Activated CD8-positive, alpha-beta memory T cell treated with anti-CD3 and anti-CD28 coated beads, Interleukin-2, amount 50 U/mL, for 1 hour (primary cell): ENCODE measurements around the gene PIK3CB.

ENCODE experiments used
- DNase-seq: peaks from one replicate; pipeline ENCODE4 v3.0.0-alpha.2; 2020; ENCODE audit errors: extremely low read depth

PIK3CB gene

DNA sequence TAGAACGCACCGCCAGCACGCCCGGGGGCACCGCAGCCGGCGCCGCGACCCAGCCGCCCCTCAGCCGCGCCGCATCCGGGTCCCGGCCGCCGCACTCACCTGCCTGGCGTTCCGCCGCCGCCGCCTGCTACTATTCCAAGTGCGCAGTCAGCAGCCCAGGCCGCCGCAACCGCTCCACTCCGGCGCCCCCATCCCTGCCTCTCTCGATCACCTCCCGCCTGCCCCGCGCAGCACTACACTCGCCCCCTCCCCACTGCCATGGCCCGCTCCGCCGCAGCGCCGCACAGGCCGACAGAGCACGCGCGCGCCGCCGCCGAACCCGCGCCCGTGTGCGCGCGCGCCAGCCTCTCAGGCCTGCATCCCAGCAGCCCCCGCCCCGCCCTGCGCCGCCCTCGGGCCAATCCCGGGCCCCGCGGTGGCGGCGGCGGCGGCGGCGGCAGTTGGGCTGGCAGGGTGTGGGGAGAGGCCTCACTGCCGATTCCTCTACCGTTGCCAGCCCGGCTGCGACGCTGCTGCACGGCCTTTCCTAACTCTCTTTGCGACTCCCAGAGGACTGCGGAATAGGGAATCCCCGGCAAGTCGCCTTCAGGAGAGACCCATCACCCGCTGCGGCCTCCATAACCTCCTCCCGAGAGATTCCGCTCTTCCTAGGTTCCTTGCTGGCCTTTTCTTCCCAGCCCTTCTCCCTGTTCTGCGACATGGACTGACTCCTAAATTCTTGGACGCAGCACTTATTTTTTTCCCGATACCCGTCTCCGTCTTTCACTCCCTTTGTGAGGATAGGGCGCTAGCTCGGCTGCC, at the start of gene PIK3CB:
TSS of gene PIK3CB (minus strand) at position 333 of the 801 bp plus-strand sequence. CDS start 75,585 bp downstream, outside the sequence.
- DNase-seq, result peak; percentile 58

DNA sequence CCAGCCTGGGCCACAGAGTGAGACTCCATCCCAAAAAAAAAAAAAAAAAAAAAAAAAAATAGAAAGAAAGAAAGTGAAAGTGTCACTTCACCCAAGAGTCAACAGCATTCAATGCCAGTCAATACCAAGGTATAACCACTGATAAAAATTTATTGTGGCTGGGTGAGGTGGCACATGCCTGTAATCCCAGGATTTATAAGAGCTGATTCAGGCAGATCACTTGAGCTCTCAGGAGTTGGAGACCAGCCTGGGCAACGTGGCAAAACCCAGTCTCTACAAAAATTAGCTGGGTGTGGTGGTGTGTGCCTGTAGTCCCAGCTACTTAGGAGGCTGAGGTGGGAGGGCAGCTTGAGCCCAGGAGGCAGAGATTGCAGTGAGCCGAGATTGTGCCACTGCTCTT, 46.5 kb upstream of the PIK3CB start:
- no peak for DNase-seq

DNA sequence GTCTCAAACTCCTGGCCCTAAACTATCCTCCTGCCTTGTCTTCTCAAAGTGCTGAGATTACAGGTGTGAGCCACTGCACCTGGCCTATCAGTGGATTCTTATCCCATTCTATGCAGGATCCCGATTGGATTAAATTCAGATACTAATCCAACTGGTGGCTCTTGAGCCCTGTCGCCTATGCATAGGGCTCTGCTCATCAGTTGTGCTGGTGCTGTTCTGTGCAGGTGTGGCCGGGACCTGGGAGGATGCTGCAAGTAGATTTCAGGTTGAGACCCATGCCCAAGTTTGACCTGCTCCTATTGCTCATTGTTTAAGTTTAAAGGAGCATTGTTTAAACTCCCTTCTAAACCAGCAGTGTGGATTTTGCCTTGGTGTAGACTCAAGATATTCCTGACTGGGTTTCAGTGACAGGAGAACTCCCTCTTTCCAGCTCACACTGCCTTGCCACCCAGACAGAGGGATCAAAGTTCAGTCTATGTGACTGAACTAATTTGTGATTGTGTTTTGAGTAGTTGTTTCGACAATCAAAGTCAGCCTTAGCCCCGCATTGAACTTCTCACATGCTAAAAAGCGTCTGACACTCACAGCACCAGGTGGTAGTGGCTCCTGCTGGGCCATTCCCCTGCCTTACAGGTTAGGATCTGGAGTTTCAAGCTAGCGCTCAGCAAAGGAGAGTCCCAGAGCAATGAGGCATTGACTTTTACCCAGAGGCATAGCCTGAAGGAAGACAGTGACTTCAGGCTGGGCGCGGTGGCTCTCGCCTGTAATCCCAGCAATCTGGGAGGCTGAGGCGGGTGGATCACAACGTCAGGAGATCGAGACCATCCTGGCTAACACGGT, 45.0 kb upstream of the PIK3CB start:
- no peak for DNase-seq

DNA sequence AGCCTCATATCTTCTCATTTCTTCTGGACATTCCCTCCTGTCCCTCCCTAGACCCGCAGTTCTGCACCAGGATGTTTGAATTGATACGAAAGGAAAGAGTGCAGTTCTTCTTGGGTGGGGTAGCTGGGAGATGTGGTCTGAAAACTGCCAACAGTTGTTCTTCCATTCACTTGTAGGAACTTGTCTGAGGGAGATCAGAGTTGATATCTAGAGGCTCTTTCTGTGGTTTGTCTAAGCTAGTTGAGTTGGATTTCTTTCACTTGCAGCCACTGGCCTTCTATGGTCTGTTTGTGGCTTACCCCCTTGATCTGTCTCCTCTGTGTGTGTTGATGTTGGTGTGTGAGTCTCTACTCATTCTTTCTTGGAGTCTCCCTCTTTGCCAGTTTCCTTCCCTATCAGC, 42.5 kb upstream of the PIK3CB start:
- DNase-seq, result no peak

DNA sequence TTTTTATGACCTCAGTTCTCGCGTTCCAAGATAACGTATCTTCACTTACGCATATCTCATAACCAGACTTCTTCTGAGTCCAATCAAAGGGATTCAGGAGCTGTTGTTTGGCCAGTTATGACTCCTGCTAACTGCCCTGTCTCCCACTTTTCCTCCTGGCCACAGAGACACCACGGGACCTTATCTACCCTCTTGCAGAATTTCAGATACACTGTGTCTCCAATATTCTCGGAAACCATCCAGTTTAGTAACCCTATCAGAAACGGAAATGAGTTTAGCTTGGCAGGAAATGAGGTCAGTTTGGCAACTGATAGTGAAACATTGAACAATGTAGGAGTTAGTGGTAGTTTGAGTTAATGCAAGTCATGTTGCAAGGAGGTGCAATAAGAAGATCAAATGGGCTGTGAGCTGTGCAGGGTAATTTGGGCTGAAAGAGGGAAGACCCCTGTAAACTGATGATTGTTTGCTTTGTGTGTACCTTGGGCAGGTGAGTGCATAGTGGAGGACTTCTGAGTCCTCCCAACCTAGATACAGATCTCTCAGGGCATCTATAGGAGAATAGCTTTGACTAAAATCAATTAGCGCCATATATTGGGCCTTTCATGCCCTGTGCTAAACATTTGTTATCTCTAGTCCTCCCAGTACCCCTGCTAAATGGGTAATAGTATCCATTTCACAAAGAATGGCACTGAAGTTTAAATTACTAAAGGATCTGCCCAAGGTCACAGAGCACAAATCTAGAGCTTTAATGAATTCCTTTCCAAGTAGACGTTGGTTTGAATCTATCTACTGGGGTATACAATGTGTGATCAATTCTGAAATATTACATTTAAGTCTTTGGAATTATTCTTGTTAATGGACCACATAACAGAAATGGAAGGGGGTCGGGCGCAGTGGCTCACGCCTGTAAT, 41.3 kb upstream of the PIK3CB start:
- DNase-seq, result no peak

DNA sequence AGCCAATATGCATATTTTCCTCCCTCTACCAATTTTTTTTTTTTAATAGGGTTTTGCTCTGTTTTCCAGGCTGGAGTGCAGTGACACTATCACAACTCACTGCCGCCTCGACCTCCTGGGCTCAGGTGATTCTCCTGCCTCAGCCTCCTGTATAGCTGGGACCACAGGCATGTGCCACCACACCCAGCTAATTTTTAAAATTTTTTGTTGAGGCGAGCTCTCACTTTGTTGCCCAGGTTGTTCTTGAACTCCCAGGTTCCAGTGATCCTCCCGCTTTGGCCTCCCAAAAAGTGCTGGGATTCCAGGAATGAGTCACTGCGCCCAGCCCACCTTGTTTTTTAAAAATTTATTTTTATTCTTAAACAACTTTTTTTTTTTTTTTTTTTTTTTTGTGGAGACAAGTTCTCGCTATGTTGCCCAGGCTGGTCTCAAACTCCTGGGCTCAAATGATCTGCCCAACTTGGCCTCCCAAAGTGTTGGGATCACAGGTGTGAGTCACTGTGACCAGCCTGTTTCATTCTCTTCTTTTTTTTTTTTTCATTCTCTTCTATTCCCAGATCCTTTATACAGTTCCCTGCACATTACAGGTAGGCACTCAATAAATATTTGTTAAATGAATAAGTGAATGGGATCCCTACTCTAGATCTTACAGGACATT, 40.5 kb upstream of the PIK3CB start:
- DNase-seq, result no peak

DNA sequence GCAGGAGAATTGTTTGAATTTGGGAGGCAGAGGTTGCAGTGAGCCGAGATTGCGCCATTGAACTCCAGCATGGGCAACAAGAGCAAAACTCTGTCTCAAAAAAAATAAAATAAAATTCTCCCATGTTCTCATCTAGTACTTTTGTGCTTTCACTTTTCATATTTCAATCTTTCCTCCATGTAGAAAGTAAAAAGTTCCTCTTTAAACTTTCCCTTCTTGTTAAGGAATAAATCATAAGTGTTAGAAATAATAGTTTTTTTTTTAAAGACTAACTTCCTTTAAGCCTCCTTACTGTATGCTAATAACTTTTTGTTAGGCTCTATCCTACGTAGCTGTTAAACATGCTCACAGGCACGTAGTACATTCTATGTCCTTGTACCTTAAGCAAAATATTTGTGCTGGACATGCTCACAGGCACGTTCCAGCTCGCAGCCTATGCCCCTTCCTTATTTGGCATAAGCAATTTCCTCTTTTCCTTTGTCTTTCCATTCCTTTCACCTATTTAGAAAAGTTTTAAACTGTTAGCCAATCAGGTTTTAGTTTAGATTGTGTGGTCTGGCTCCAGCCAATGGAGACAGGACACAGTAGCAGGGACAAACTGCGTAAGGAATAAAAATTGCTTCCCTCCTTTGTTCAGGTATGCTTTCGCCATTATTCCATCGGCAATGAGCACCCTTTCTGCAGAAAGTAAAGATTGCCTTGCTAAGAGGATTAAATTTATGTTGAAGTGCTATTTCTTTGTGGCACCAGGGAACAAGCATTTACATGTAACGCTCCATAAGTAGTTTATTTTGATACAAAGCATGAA, 38.9 kb upstream of the PIK3CB start:
- DNase-seq, result no peak

DNA sequence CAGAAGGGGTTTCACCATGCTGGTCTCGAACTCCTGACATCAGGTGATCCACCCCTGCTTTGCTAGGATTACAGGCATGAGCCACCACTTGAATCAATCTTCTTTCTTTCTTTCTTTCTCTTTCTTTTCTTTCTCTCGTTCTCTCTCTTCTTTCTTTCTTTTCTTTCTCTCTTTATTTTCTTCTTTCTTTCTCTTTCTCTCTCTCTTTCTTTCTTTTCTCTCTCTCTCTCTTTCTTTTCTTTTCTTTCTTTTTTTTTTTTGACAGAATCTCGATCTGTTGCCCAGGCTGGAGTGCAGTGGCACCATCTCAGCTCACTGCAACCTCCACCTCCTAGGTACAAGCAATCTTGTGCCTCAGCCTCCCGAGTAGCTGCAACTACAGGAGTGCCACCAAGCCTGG, 37.9 kb upstream of the PIK3CB start:
- DNase-seq, result no peak

DNA sequence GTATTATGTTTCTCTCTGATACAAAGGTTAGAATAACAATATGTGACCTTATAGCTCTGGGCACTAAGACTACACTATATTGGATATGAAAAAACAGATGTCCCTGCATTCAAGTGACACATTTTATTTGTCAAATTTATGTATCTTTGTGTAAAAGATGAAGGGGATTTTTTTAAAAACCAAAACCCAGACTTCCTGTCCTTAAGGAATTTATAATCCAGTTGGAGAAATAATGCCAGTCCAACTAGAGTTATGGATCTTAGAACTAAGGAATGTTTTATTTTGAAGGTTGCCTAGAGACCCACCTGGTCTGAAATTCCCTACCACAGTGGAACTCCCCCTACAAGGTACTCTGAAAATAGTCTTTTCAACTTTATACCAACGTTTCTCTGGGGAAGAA, 33.3 kb upstream of the PIK3CB start:
- no peak for DNase-seq

DNA sequence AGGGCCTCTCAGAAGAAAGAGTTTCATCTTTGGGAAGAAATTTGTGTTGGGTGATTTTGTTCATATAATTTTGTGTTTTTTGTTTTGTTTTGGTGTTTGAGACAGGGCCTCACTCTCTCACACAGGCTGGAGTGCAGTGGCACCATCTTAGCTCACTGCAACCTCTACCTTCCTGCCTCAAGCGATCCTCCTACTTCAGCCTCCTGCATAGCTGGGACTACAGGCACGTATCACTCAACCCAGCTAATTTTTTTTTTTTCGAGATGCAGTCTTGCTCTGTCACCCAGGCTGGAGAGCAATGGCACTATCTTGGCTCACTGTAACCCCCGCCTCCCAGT, 29.0 kb upstream of the PIK3CB start:
- no peak for DNase-seq

DNA sequence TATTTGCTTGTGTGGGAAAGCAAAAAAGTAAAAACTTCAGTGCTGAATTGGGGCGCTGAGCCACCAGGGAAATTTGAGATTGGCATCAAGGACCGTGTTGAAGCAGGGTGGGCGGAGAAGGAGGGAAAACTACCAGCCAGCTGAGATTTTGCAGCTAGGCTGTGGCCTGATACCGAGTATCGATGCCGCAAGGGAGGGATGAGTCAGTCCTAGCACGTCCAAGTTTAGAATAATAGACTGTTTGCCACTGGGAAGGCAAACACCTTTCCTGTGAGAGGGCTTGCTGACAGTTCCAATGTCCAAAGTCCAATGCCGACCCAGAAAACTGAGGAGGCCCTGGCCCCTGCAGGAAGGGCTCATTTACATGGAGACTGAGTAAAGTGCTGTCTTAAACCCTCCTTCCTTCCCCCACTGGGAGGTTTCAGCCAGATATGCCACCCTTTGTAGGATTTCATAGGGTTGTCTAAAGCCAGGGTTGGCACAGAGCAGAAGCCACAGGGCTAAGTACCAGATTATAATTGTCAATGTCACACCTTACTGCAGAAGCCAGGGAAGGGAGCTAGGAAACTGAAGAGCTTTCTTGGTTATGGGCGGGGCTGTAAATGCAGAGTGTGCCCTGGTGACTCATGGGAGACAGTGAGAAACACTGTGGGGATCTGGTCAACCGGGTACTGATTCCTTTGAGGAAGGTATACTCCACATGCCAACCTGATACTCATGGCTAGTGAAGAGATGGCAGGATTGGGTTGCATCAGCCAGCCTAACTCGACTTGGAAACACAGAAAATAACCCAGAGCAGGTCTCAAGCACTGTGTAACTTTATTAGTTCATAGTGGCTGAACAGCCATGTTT, 28.4 kb upstream of the PIK3CB start:
- no peak for DNase-seq

DNA sequence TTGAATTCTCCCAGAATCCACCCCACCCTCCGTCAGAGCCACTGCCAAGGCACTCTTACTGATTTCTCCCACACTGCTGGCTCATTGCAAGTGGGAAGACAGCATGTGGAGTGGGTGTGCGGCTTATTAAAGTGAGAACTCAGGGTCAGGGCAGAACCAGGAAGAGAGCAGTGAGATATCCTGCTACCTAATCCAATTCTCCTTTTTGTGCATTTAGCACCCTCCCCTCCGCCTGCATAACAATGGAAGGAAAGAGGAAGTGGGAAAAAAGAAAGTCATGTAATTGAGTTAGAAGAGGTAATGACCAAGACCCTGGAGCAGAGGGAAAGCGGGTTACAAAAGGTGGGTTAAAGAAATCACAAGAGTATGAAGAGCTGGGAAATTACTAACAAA, 27.8 kb upstream of the PIK3CB start:
- DNase-seq, result no peak

DNA sequence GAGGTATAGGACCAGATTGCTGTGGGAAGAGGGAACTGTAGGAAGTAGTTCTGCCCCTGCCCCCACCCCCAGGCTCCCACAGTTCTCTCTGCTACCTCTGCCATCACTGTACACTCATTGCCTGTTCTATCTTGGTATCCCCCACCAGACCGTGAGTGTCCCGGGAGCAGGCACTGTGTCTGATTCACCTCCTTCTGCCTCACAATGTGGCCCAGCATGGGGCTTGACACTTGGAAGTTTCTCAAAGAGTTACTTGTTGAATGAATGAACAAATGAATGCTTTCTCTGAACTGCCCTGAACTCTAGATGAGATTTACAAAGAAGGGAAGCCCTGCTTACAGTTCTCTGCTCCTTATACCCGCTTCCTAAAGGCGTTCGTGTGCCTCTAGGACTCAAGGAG, 27.1 kb upstream of the PIK3CB start:
- no peak for DNase-seq

DNA sequence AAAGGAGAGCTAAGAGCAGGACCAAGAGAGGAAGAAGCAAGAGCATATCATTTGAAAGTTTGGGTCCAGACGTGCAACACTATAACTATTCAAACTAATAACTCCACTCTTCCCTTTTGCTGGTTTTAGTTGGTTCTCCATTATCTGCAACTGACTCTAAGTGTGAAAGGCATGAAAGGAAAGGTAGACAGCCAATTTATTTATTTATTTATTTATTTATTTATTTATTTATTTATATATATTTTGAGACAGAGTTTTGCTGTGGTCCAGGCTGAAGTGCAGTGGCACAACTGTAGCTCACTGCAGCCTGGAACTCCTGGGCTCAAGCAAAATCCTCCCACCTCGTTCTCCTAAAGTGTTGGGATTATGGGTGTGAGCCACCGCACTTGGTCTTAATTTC, 22.1 kb upstream of the PIK3CB start:
- DNase-seq, result no peak

DNA sequence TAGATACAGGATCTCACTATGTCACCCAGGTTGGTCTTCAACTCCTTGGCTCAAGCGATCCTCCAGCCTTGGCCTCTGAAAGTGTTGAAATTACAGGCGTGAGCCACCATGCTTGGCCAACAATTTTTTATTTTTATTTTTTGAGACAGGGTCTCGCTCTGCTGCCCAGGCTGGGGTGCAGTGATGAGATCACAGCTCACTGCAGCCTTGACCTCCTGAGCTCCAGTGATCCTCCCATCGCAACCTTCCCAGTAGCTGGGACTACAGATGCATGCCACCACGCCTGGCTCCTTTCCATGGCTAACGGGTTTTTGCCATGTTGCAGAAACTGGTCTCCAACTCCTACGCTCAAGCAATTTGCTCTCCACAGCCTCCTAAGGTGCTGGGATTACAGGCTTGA, 20.2 kb upstream of the PIK3CB start:
- DNase-seq, result no peak

DNA sequence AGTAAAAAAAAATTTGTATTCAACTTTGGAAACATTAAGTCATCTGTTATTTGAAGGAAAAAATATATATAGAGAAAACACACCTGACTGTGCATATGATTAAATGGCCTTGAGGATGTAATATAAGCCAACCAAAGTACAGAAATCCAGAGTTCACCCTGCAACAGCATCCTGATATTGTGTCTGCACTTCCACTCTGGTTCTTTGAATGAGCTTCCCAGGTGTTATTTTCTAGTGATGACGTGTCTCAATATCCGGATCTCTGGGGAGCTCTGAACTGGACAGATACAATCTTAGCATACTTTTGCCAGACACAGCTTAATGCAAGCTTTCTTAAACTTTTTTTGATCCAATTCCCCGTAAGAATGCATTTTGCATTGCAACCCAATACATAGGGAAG, 19.5 kb upstream of the PIK3CB start:
- no peak for DNase-seq

DNA sequence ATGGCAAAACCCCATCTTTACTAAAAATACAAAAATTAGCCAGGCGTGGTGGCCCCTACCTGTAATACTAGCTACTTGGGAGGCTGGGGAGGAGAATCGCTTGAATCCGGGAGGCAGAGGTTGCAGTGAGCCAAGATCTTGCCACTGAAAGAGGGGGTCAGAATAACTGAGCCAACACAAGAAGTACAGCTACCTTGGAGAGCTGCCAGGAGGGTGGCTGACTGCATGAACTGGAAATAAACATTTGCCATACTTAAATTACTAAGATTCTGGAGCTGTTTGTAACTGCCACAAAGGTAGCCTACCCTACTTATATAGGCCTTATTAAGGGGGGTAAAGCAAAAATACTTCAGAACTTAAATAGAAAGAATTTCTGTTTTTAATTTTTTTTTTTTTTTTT, 15.4 kb upstream of the PIK3CB start:
- no peak for DNase-seq

DNA sequence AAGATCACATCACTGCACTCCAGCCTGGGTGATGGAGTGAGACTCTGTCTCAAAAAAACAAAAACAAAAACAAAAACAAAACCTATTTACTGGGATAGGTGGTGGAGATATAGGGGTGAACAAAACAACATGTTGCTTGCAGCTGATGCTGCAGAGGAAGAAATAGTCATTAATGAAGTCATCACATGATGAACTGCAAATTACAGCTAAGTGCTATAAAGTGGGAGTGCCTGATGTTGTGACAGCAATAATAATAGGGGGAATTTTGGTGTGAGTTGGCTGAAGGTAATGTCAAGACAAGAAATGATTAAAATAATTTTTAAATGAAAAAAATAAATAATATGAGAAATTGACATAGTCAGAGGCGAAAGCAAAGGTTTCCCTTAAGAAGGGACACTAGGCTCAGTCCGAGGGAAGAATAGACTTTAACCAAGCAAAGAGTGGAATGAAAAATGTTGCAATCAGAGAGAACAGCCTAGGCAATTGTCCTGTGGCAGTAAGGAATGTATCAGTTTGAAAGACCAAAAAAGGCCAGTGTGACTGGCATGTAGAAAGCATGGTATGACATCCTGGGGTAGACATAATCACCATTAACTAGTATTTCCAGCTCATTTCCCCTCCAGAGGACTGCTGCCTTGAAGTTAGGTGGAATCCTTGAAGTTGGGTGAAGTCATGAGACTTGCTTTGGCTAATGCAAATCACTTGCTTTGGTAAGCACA, 14.7 kb upstream of the PIK3CB start:
- no peak for DNase-seq

DNA sequence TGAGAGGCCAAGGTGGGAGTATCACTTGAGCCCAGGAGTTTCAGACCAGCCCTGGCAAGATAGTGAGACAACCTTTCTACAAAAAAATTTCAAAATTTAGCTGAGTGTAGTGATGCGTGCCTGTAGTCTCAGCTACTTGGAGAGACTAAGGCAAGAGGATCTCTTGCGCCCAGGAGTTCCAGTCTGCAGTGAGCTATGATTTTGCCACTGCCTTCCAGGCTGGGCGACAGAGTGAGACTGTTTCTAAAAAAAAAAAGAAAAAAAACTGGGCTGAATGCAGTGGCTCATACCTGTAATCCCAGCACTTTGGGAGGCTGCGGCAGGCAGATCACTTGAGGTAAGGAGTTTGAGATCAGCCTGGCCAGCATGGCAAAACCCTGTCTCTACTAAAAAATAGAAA, 14.0 kb upstream of the PIK3CB start:
- no peak for DNase-seq
